Measurements from ENCODE around the gene TRAPPC11.

- TF ChIP-seq CTCF (IDR thresholded peaks at IDR 0.05), result no peak
- no peak for TF ChIP-seq POLR2AphosphoS5 (IDR thresholded peaks at IDR 0.05; ENCODE audit: low read depth, low read length)
- TF ChIP-seq REST (IDR thresholded peaks at IDR 0.05; ENCODE audit: insufficient read depth in 1 of 2, low read depth in 2 of 2, low read length in 1 of 2), result no peak
- TF ChIP-seq TCF7L2 (IDR thresholded peaks at IDR 0.05; ENCODE audit: low read depth, low read length), result no peak
Observed at GRCh38 chr4:183632689-183633088, 26.4 kb upstream of the TRAPPC11 start.

All from Panc1 (cell line).